HepG2 (cell line): ENCODE results near the gene FOXA3. TPM values are rescaled to one million over a fixed set of nuclear protein-coding genes. Genes with fewer than 3 reads are reported as not detected.

Source experiments
- ATAC-seq: fragments of 200-7000 bp; cut with Tn5 transposase; 3 replicates; pipeline ENCODE4 v1.9.1; 2020; ENCODE audit warnings: mild to moderate bottlenecking, moderate library complexity
- BruUV-seq: library from RNA; stranded (reverse); fragments of 400-500 nt; replicated peaks from 2 replicates; lab custom pipeline; 2021; lab: Mats Ljungman, UMichigan
- CTCF ChIA-PET: fragments of 300-600 bp; formaldehyde crosslinking; extraction: SDS; loops from one replicate; lab custom pipeline; 2021; ENCODE audit warnings: low total read pairs, inconsistent platforms, low intra/inter-chr PET ratio; lab: Yijun Ruan, JAX
- POLR2A ChIA-PET: fragments of 350-600 bp; sonication (Branson Sonifier 250); formaldehyde crosslinking; loops from one replicate; lab custom pipeline; 2020; ENCODE audit warnings: antibody characterized with exemption, inconsistent platforms; lab: Yijun Ruan, JAX
- DNase-seq: peaks from one replicate; pipeline ENCODE4 v3.0.0-alpha.2; 2015; ENCODE audit warnings: low spot score
- FAIRE-seq: peaks from 3 replicates; lab custom pipeline; 2011; peaks lifted over from hg19 to GRCh38; lab: Jason Lieb, UNC
- H2AFZ ChIP-seq: one replicate; pipeline ENCODE4 v1.6.1; 2011; ENCODE audit warnings: low read length, inconsistent platforms
- H3K27ac ChIP-seq: fragments of 300-600 bp; 3 replicates; pipeline ENCODE4 v1.8.0; 2011; ENCODE audit warnings: mixed run types, mild to moderate bottlenecking, mixed read lengths, low read length, inconsistent platforms; ENCODE audit not compliant: insufficient read depth; ENCODE audit errors: extremely low read length
- H3K27me3 ChIP-seq, 2 experiments: fragments of 200-600 bp in 1 of 2; 2 replicates in 1 of 2; 3 replicates in 1 of 2; pipeline versions ENCODE4 v1.6.0 to v1.8.0; 2011; ENCODE audit warnings: low read length in 2 of 2, mild to moderate bottlenecking in 2 of 2, moderate library complexity in 2 of 2, inconsistent platforms in 1 of 2; ENCODE audit not compliant: insufficient read depth in 2 of 2, control insufficient read depth in 1 of 2
- H3K36me3 ChIP-seq, 2 experiments: fragments of 200-600 bp in 1 of 2; replicated peaks in 1 of 2; 2 replicates in 1 of 2; 3 replicates in 1 of 2; pipeline versions ENCODE4 v1.5.1 to v1.8.0; 2011; ENCODE audit warnings: low read length in 2 of 2, inconsistent platforms in 1 of 2; ENCODE audit not compliant: insufficient read depth in 2 of 2, control insufficient read depth in 1 of 2
- H3K4me1 ChIP-seq: 2 replicates; pipeline ENCODE4 v1.5.1; 2012; ENCODE audit warnings: low read length, inconsistent platforms; ENCODE audit not compliant: insufficient read depth
- H3K4me2 ChIP-seq: 2 replicates; pipeline ENCODE4 v1.6.0; 2011; ENCODE audit warnings: low read depth, low read length, inconsistent platforms
- H3K4me3 ChIP-seq, 3 experiments: fragments of 200-600 bp in 1 of 3; sonication (generic), shearing (Covaris generic) in 1 of 3; replicated peaks in 1 of 3; 2 replicates each; pipeline ENCODE4 v1.5.1; 2011 to 2016; ENCODE audit warnings: low read length in 3 of 3, inconsistent platforms in 2 of 3, low read depth in 2 of 3, mild to moderate bottlenecking in 2 of 3, control low read depth in 1 of 3, mixed read lengths in 1 of 3; ENCODE audit not compliant: insufficient read depth in 1 of 3
- H3K79me2 ChIP-seq: one replicate; pipeline ENCODE4 v1.6.1; 2011; ENCODE audit warnings: low read length, inconsistent platforms; ENCODE audit not compliant: insufficient read depth
- H3K9ac ChIP-seq: 2 replicates; pipeline ENCODE4 v1.6.0; 2011; ENCODE audit warnings: mild to moderate bottlenecking, low read depth, low read length, inconsistent platforms; ENCODE audit not compliant: insufficient read depth
- H3K9me3 ChIP-seq: 2 replicates; pipeline ENCODE4 v1.5.1; 2012; ENCODE audit warnings: mild to moderate bottlenecking, low read length
- H4K20me1 ChIP-seq: 2 replicates; pipeline ENCODE4 v1.6.0; 2011; ENCODE audit warnings: inconsistent platforms, mild to moderate bottlenecking, low read length, moderate library complexity; ENCODE audit not compliant: insufficient read depth
- AGO2 ChIP-seq: fragments of 200-400 bp; formaldehyde crosslinking; optimal IDR thresholded peaks from 2 replicates; pipeline ENCODE3; 2017; ENCODE audit warnings: mild to moderate bottlenecking, low read depth, low read length, moderate library complexity
- AKNA ChIP-seq: sonication (generic); formaldehyde crosslinking; IDR thresholded peaks from 2 replicates; pipeline ENCODE4 v1.4.0; 2020; ENCODE audit warnings: missing genetic modification reagents, borderline replicate concordance
- FOXP1 ChIP-seq, 2 experiments: fragments of 450-650 bp in 1 of 2; IDR thresholded peaks; 2 replicates each; pipeline ENCODE4 v1.6.1; 2017 to 2018; ENCODE audit warnings: antibody characterized with exemption in 1 of 2
- KLF13 ChIP-seq: sonication (generic); formaldehyde crosslinking; IDR thresholded peaks from 2 replicates; pipeline ENCODE4 v1.4.0; 2020; ENCODE audit warnings: mild to moderate bottlenecking, missing genetic modification reagents
- PRMT3 ChIP-seq: sonication (generic); formaldehyde crosslinking; IDR thresholded peaks from 2 replicates; pipeline ENCODE4 v1.8.1; 2022; ENCODE audit warnings: low read depth, mild to moderate bottlenecking, moderate library complexity, missing genetic modification reagents, borderline replicate concordance
- ZNF746 ChIP-seq: sonication (generic); formaldehyde crosslinking; IDR thresholded peaks from 2 replicates; pipeline ENCODE4 v1.8.0; 2022; ENCODE audit warnings: mild to moderate bottlenecking, missing genetic modification reagents
- ZNF790 ChIP-seq: sonication (generic); formaldehyde crosslinking; IDR thresholded peaks from 2 replicates; pipeline ENCODE4 v1.8.0; 2022; ENCODE audit warnings: missing genetic modification reagents, mild to moderate bottlenecking, borderline replicate concordance
- WGBS: methylation state at CpG from one replicate; pipeline ENCODE4 v1.1.6; 2017; ENCODE audit warnings: low lambda C conversion rate; 5-methylcytosine and 5-hydroxymethylcytosine counted together
- in situ Hi-C: cut with HindIII; loops from 2 replicates; pipeline ENCODE4 v1.10.0; 2017; ENCODE audit warnings: low pct_unique_long_range_greater_than_20kb; ENCODE audit not compliant: extremely low pct_ligation_motif_present
- intact Hi-C: fragments of 100-400 bp; cut with micrococcal nuclease; formaldehyde crosslinking; loops from one replicate; pipeline ENCODE4 v1.10.0; 2022; ENCODE audit not compliant: unreplicated experiment
- polyA plus RNA-seq, 8 experiments: library from polyadenylated mRNA; depleted of rRNA in 3 of 8; stranded (reverse) in 7 of 8; unstranded in 1 of 8; fragments of >200 nt; fragmentation: Illumina TruSeq in 4 of 8; extraction: Trizol in 4 of 8; gene quantifications; 2 replicates each; pipeline versions ENCODE4 v1.2.1 to v1.2.3, GENCODE V29; 2011 to 2016; ENCODE audit warnings: low read depth in 4 of 8, missing spikeins in 1 of 8, mixed read lengths in 1 of 8; ENCODE audit not compliant: insufficient read depth in 1 of 8
- total RNA-seq, 5 experiments: library from RNA; depleted of rRNA; stranded (reverse); fragments of >200 nt; fragmentation: Illumina TruSeq; extraction: Trizol; gene quantifications; 2 replicates each; pipeline ENCODE4 v1.2.3, GENCODE V29; 2016; ENCODE audit warnings: low read depth in 1 of 5

Gene FOXA3
- total and polyA plus RNA-seq, 2 of the 13 experiments (the other 11 are each of a cell fraction or from before 2014, with no cell fraction given), result 29.8 to 47.6 TPM

- no peak for TF ChIP-seq FOXP1 (IDR thresholded peaks at IDR 0.05)
- TF ChIP-seq FOXP1 (CRISPR knock-in tag; IDR thresholded peaks at IDR 0.05), result no peak
- TF ChIP-seq AKNA, result no peak
- TF ChIP-seq ZNF746 (CRISPR knock-in tag), result no peak
- TF ChIP-seq, all 625 proteins: peak for 0
These were observed 35.6 kb upstream of the FOXA3 start (continued) for GRCh38 chr19:45828523-45828922.

DNA sequence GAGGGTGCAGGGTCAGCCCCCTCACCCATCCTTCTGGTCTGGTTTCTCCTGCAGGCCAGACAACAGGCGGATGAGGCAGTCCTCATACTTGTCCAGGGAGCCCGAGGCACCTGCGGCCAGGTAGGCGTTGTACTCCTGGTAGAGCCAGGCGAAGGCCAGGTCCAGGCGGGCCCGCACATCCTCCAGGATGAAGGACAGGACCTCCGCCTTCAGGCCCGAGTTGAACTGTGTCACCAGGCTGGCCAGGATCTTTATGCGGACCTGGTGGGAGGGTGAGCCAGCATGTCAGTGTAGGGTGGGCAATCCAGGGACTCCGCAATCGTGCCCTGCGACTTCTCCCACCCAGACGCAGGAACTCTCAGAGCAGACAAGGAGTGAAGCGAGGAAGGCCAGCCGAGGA, 35.2 kb upstream of the FOXA3 start:
- Histone ChIP-seq H3K79me2 (no peaks in the 10 kb centered on the region), H2AFZ (no peak overlapping the region), H3K9ac (no peak overlapping the region), H3K4me2 (no peak overlapping the region), H3K36me3 (peaks cover 40 to 69% of the 10 kb centered on the region in 2 experiments), H3K4me1 (no peaks in the 10 kb centered on the region), H3K4me3 (no peak overlapping the region), H3K27ac (no peak overlapping the region), H3K9me3 (no peaks in the 10 kb centered on the region), H4K20me1 (no peaks in the 10 kb centered on the region), H3K27me3 (no peaks in the 10 kb centered on the region)
- intact Hi-C loops, result no loop called here
- DNase-seq (no peak), FAIRE-seq (no peak), ATAC-seq (no peak)
- WGBS, result 97% methylated on average over 6 of the region's 16 CpGs
- in situ Hi-C loops, result no loop called here
- POLR2A ChIA-PET, result interaction anchor here (0.5 kb wide), 1 partner anchor 29 kb away, joined by 3 read pairs; no protein-coding TSS in a partner anchor
- BruUV-seq, result no TSS peak
- TF ChIP-seq KLF13 (CRISPR knock-in tag) (no peak), ZNF790 (CRISPR knock-in tag) (no peak), AGO2 (peak; percentile 75), PRMT3 (CRISPR knock-in tag) (no peak)
- CTCF ChIA-PET, result no interaction called here
